Sigmoid colon (tissue), 7 donors: ENCODE results near the gene MMS19. TPM values are rescaled to one million over a fixed set of nuclear protein-coding genes. Genes with fewer than 3 reads are reported as not detected.

Source experiments
- DNase-seq: peaks from one replicate; pipeline ENCODE4 v3.0.0-alpha.2; 2019
- H3K27ac ChIP-seq, 4 donors: fragments of 200-600 bp; sonication (generic); one replicate each; pipeline ENCODE4 v1.5.1; 2016 to 2019; ENCODE audit warnings: mild to moderate bottlenecking in 1 of 4
- H3K27me3 ChIP-seq, 3 donors: fragments of 200-600 bp; sonication (generic); one replicate each; pipeline ENCODE4 v1.5.1; 2019; ENCODE audit warnings: mild to moderate bottlenecking in 1 of 3
- H3K36me3 ChIP-seq, 4 donors: fragments of 200-600 bp; sonication (generic); one replicate each; pipeline ENCODE4 v1.5.1; 2016 to 2019
- H3K4me1 ChIP-seq, 4 donors: fragments of 200-600 bp; sonication (generic); one replicate each; pipeline ENCODE4 v1.5.1; 2017 to 2019
- H3K4me3 ChIP-seq, 4 donors: fragments of 200-600 bp; sonication (generic); one replicate each; pipeline ENCODE4 v1.5.1; 2017 to 2019; ENCODE audit warnings: mild to moderate bottlenecking in 2 of 4, moderate library complexity in 1 of 4
- H3K9me3 ChIP-seq, 4 donors: fragments of 200-600 bp in 3 of 4; sonication (generic) in 3 of 4; one replicate each; pipeline versions ENCODE4 v1.5.1 to v1.6.1; 2013 to 2019
- CTCF ChIP-seq, 4 experiments: fragments of 450-650 bp in 3 of 4; fragments of 200-600 bp in 1 of 4; IDR thresholded peaks; one replicate each; pipeline ENCODE4 v1.5.1; 2016 to 2019; ENCODE audit warnings: antibody characterized with exemption in 4 of 4, mild to moderate bottlenecking in 3 of 4, moderate library complexity in 2 of 4
- EP300 ChIP-seq, 4 donors: sonication (generic); formaldehyde crosslinking; IDR thresholded peaks; one replicate each; pipeline ENCODE4 v1.6.1; 2017; ENCODE audit warnings: antibody characterized with exemption in 4 of 4
- POLR2A ChIP-seq, 2 donors: fragments of 450-650 bp; IDR thresholded peaks; one replicate each; pipeline ENCODE4 v1.6.1; 2016; ENCODE audit warnings: antibody characterized with exemption in 2 of 2, mild to moderate bottlenecking in 2 of 2, moderate library complexity in 2 of 2
- POLR2AphosphoS5 ChIP-seq, 4 donors: sonication (generic); formaldehyde crosslinking; IDR thresholded peaks; one replicate each; pipeline ENCODE4 v1.6.1; 2017; ENCODE audit warnings: antibody characterized with exemption in 4 of 4
- WGBS, 2 donors: extraction: QIAGEN DNeasy Blood & Tissue Kit; methylation state at CpG; one replicate each; pipeline ENCODE4 v1.1.7; 2013; 5-methylcytosine and 5-hydroxymethylcytosine counted together
- intact Hi-C: fragments of 100-400 bp; cut with DNase I; formaldehyde crosslinking; loops from one replicate; pipeline ENCODE4 v1.15.1; 2023
- polyA plus RNA-seq, 3 donors: library from polyadenylated mRNA; stranded (reverse); fragments of 200-250 nt; gene quantifications; one replicate each; pipeline ENCODE4 v1.2.3, GENCODE V29; 2013
- total RNA-seq, 4 donors: library from RNA; depleted of rRNA; stranded (reverse); fragments of >200 nt; gene quantifications; one replicate each; pipeline ENCODE4 v1.1.0, GENCODE V29; 2016
- donor health status: healthy with polysubstance abuse.
- donor health status: Bipolar disorder and iron deficiency.
- donor health status: healthy.

The MMS19 gene
- 10 to 100 TPM; 37.9 to 79.8 (median 57.9) TPM for total RNA-seq
- 10 to 100 TPM; 29.4 to 48.9 (median 34.2) TPM for polyA plus RNA-seq

GRCh38 chr10:97498076-97498840 is at the start of gene MMS19:
MMS19 (minus strand) TSS chr10:97498422; CDS start chr10:97498384, 38 bp downstream.
- Histone ChIP-seq H3K36me3 (no peaks in the 10 kb centered on the region), H3K27me3 (no peaks in the 10 kb centered on the region), H3K27ac (peak within 1 kb of the TSS; percentile 89 to 96 (median 94)), H3K9me3 (no peaks in the 10 kb centered on the region), H3K4me3 (peak within 1 kb of the TSS; percentile 69 to 92 (median 83)), H3K4me1 (peaks cover 0 to 52% (median 40%) of the 10 kb centered on the region in 4 donors)
- DNase-seq, result peak; percentile 100
- 0 to 1% methylated on average over 73 of the region's 73 CpGs for WGBS, 2 donors
- TF ChIP-seq EP300 (IDR thresholded peaks at IDR 0.05) (peak in 1 of 4 donors; percentile 37), POLR2A (IDR thresholded peaks at IDR 0.05) (peak; percentile 56 to 65), POLR2AphosphoS5 (IDR thresholded peaks at IDR 0.05) (peak; percentile 69 to 88 (median 76)), CTCF (IDR thresholded peaks at IDR 0.05) (no peak)
- intact Hi-C loops, result loop anchor here (2.0 to 5.0 kb wide), 5 partner anchors 36 to 189 kb away; partner anchors contain the start of genes AVPI1, EXOSC1, MORN4 and PGAM1

- 73 to 78% methylated on average over 4 of the region's 4 CpGs for WGBS, 2 donors
Measured at GRCh38 chr10:97547962-97548361, 49.7 kb upstream of the MMS19 start.

GRCh38 chr10:97547271-97547600 is 49.0 kb upstream of the MMS19 start:
- H3K27me3 ChIP-seq, result no peaks in the 10 kb centered on the region
- H3K9me3 ChIP-seq, result no peaks in the 10 kb centered on the region
- no peak for DNase-seq
- intact Hi-C loops, result no loop called here
- 79 to 87% methylated on average over 4 of the region's 4 CpGs for WGBS, 2 donors
- peaks cover 0 to 35% (median 24%) of the 10 kb centered on the region in 4 donors for H3K4me1 ChIP-seq
- H3K27ac ChIP-seq, result no peak overlapping the region
- no peak for TF ChIP-seq EP300 (IDR thresholded peaks at IDR 0.05)
- TF ChIP-seq CTCF (IDR thresholded peaks at IDR 0.05), result no peak
- no peak for TF ChIP-seq POLR2AphosphoS5 (IDR thresholded peaks at IDR 0.05)
- TF ChIP-seq POLR2A (IDR thresholded peaks at IDR 0.05), result no peak
- no peak overlapping the region for H3K4me3 ChIP-seq
- H3K36me3 ChIP-seq, result no peaks in the 10 kb centered on the region

More at GRCh38 chr10:97547962-97548361, 49.7 kb upstream of the MMS19 start:
- DNase-seq, result no peak
- no peaks in the 10 kb centered on the region for H3K36me3 ChIP-seq
- no peak overlapping the region for H3K27ac ChIP-seq
- no peaks in the 10 kb centered on the region for H3K9me3 ChIP-seq
- intact Hi-C loops, result no loop called here
- no peaks in the 10 kb centered on the region for H3K27me3 ChIP-seq
- no peak overlapping the region for H3K4me3 ChIP-seq
- TF ChIP-seq EP300 (IDR thresholded peaks at IDR 0.05), result no peak
- TF ChIP-seq POLR2AphosphoS5 (IDR thresholded peaks at IDR 0.05), result no peak
- no peak for TF ChIP-seq CTCF (IDR thresholded peaks at IDR 0.05)
- no peak for TF ChIP-seq POLR2A (IDR thresholded peaks at IDR 0.05)
- peaks cover 0 to 28% (median 17%) of the 10 kb centered on the region in 4 donors for H3K4me1 ChIP-seq

GRCh38 chr10:97546456-97547270 is 48.4 kb upstream of the MMS19 start:
- Histone ChIP-seq H3K36me3 (no peaks in the 10 kb centered on the region), H3K27ac (no peak overlapping the region), H3K4me3 (no peak overlapping the region), H3K9me3 (no peaks in the 10 kb centered on the region), H3K27me3 (no peaks in the 10 kb centered on the region), H3K4me1 (peaks cover 0 to 40% (median 29%) of the 10 kb centered on the region in 4 donors)
- intact Hi-C loops, result no loop called here
- TF ChIP-seq CTCF (IDR thresholded peaks at IDR 0.05) (no peak), EP300 (IDR thresholded peaks at IDR 0.05) (no peak), POLR2A (IDR thresholded peaks at IDR 0.05) (no peak)
- no peak for DNase-seq
- 86 to 90% methylated on average over 18 of the region's 18 CpGs for WGBS, 2 donors
